ENCODE results near the gene CHPT1.
"Not testable (repeated sequence)": the region's sequence is repeated elsewhere in the genome, so short reads cannot be mapped to it uniquely, and the experiment has no call there.

Gene CHPT1

GRCh38 chr12:101729842-101730241 is 32.4 kb downstream of the CHPT1 start:
- no peak for DNase-seq

GRCh38 chr12:101732318-101732717 is 34.9 kb downstream of the CHPT1 start:
- DNase-seq = no peak

GRCh38 chr12:101733166-101733565 is 35.7 kb downstream of the CHPT1 start:
- DNase-seq = no peak

- not testable (repeated sequence) for DNase-seq
Observed at GRCh38 chr12:101734482-101734881, 37.0 kb downstream of the CHPT1 start.

- DNase-seq = no peak
Observed at GRCh38 chr12:101737476-101737875, 40.0 kb downstream of the CHPT1 start.

GRCh38 chr12:101738920-101739665 is 41.7 kb downstream of the CHPT1 start, which contains the start of gene SYCP3:
SYCP3 (minus strand) TSS chr12:101739462; CDS start chr12:101737935, 1,527 bp downstream.
- no peak for DNase-seq

GRCh38 chr12:101740566-101740965 is 43.1 kb downstream of the CHPT1 start:
- DNase-seq = no peak

GRCh38 chr12:101740980-101741379 is 43.5 kb downstream of the CHPT1 start:
- DNase-seq = no peak

- no peak for DNase-seq
Observed at GRCh38 chr12:101743242-101743641, 45.8 kb downstream of the CHPT1 start.

- no peak for DNase-seq
Observed at GRCh38 chr12:101743724-101744472, 46.5 kb downstream of the CHPT1 start.

- DNase-seq = no peak
Observed at GRCh38 chr12:101745481-101745880, 48.0 kb downstream of the CHPT1 start.

GRCh38 chr12:101746196-101746595 is 48.8 kb downstream of the CHPT1 start:
- no peak for DNase-seq

GRCh38 chr12:101746661-101747060 is 49.2 kb downstream of the CHPT1 start:
- DNase-seq = no peak

GRCh38 chr12:101747697-101748096 is 50.3 kb downstream of the CHPT1 start:
- no peak for DNase-seq

- no peak for DNase-seq
Observed at GRCh38 chr12:101748907-101749306, 51.5 kb downstream of the CHPT1 start.

- DNase-seq = no peak
Observed at GRCh38 chr12:101749657-101750056, 52.2 kb downstream of the CHPT1 start.

GRCh38 chr12:101750152-101750551 is 52.7 kb downstream of the CHPT1 start:
- no peak for DNase-seq

- DNase-seq = no peak
Observed at GRCh38 chr12:101759396-101760047, 62.1 kb downstream of the CHPT1 start.

GRCh38 chr12:101761350-101761749 is 63.9 kb downstream of the CHPT1 start:
- no peak for DNase-seq

GRCh38 chr12:101761781-101762180 is 64.3 kb downstream of the CHPT1 start:
- no peak for DNase-seq

- DNase-seq = no peak
Observed at GRCh38 chr12:101763246-101763931, 65.9 kb downstream of the CHPT1 start.

- DNase-seq = no peak
Observed at GRCh38 chr12:101764051-101764792, 66.8 kb downstream of the CHPT1 start.
